ENCODE data around the gene SCT.

GRCh38 chr11:581342-581741 lies 45.6 kb downstream of the SCT start:
- TF ChIP-seq CTCF (IDR thresholded peaks at IDR 0.05) = no peak
- no peak for TF ChIP-seq POLR2AphosphoS5 (IDR thresholded peaks at IDR 0.05)
- no peak for TF ChIP-seq POLR2A (IDR thresholded peaks at IDR 0.05)

All from upper lobe of left lung (tissue), 4 donors.